Activated T-helper 17 cell treated with anti-CD3 and anti-CD28 coated beads, Interleukin-2, amount 50 U/mL, for 72 hours (primary cell): ENCODE measurements around the gene COMTD1. TPM values are rescaled to one million over a fixed set of nuclear protein-coding genes. Genes with fewer than 3 reads are reported as not detected.
"Not testable (repeated sequence)": the region's sequence is repeated elsewhere in the genome, so short reads cannot be mapped to it uniquely, and the experiment has no call there.

Source experiments
- ATAC-seq: fragments of 150-1000 bp; cut with Tn5 transposase; replicated peaks from 2 replicates; pipeline ENCODE4 v1.10.0; 2021; ENCODE audit warnings: mild to moderate bottlenecking, moderate library complexity
- H3K27ac Mint-ChIP-seq: one replicate; pipeline ENCODE4 v1.8.0; 2022; ENCODE audit warnings: mixed read lengths
- H3K27me3 Mint-ChIP-seq: one replicate; pipeline ENCODE4 v1.8.0; 2022; ENCODE audit warnings: mixed read lengths
- H3K36me3 Mint-ChIP-seq: one replicate; pipeline ENCODE4 v1.8.0; 2022; ENCODE audit warnings: low read depth, mild to moderate bottlenecking, mixed read lengths
- H3K4me1 Mint-ChIP-seq: one replicate; pipeline ENCODE4 v1.8.0; 2022; ENCODE audit warnings: mixed read lengths
- H3K4me3 Mint-ChIP-seq: one replicate; pipeline ENCODE4 v1.8.0; 2022; ENCODE audit warnings: mild to moderate bottlenecking, mixed read lengths
- H3K9me3 Mint-ChIP-seq: one replicate; pipeline ENCODE4 v1.8.0; 2022; ENCODE audit warnings: mixed read lengths
- total RNA-seq, 2 donors: library from RNA; stranded (reverse); gene quantifications; one replicate each; pipeline ENCODE4 v1.2.3, GENCODE V29; 2022

The COMTD1 gene
- total RNA-seq, 2 donors from 2014 or later: 29.4 to 50.9 TPM

- Mint-ChIP-seq H3K36me3 (no peaks in the 10 kb centered on the region), H3K9me3 (no peaks in the 10 kb centered on the region), H3K4me3 (no peak overlapping the region), H3K27ac (peak overlapping the region; percentile 6), H3K27me3 (no peaks in the 10 kb centered on the region), H3K4me1 (peaks cover 8% of the 10 kb centered on the region)
- ATAC-seq: no peak
Observed at GRCh38 chr10:75201793-75202307, 33.9 kb downstream of the COMTD1 start.

GRCh38 chr10:75199949-75200348 lies 35.8 kb downstream of the COMTD1 start:
- not testable (repeated sequence) for H3K4me3 Mint-ChIP-seq, H3K36me3 Mint-ChIP-seq, H3K9me3 Mint-ChIP-seq, ATAC-seq, H3K27me3 Mint-ChIP-seq, H3K27ac Mint-ChIP-seq
- H3K4me1 Mint-ChIP-seq: peaks cover 11% of the 10 kb centered on the region

GRCh38 chr10:75197906-75198305 lies 37.9 kb downstream of the COMTD1 start:
- Mint-ChIP-seq H3K36me3 (no peaks in the 10 kb centered on the region), H3K27me3 (no peaks in the 10 kb centered on the region), H3K27ac (no peak overlapping the region), H3K4me1 (peaks cover 11% of the 10 kb centered on the region), H3K4me3 (no peak overlapping the region), H3K9me3 (no peaks in the 10 kb centered on the region)
- ATAC-seq: no peak

GRCh38 chr10:75197066-75197465 lies 38.7 kb downstream of the COMTD1 start:
- Mint-ChIP-seq H3K4me3 (no peak overlapping the region), H3K27me3 (no peaks in the 10 kb centered on the region), H3K9me3 (no peaks in the 10 kb centered on the region), H3K36me3 (no peaks in the 10 kb centered on the region), H3K4me1 (peaks cover 10% of the 10 kb centered on the region), H3K27ac (no peak overlapping the region)
- ATAC-seq: no peak

GRCh38 chr10:75195035-75195763 lies 40.6 kb downstream of the COMTD1 start:
- ATAC-seq: no peak
- no peaks in the 10 kb centered on the region for H3K36me3 Mint-ChIP-seq
- H3K27me3 Mint-ChIP-seq: no peaks in the 10 kb centered on the region
- no peaks in the 10 kb centered on the region for H3K9me3 Mint-ChIP-seq
- peaks cover 5% of the 10 kb centered on the region for H3K4me1 Mint-ChIP-seq
- no peak overlapping the region for H3K27ac Mint-ChIP-seq
- H3K4me3 Mint-ChIP-seq: no peak overlapping the region

GRCh38 chr10:75194625-75195024 lies 41.1 kb downstream of the COMTD1 start:
- H3K9me3 Mint-ChIP-seq, H3K27me3 Mint-ChIP-seq, ATAC-seq, H3K4me1 Mint-ChIP-seq, H3K27ac Mint-ChIP-seq, H3K4me3 Mint-ChIP-seq, H3K36me3 Mint-ChIP-seq: not testable (repeated sequence)

GRCh38 chr10:75191821-75192568 lies 43.8 kb downstream of the COMTD1 start:
- H3K4me3 Mint-ChIP-seq: no peak overlapping the region
- no peaks in the 10 kb centered on the region for H3K36me3 Mint-ChIP-seq
- peaks cover 4% of the 10 kb centered on the region for H3K4me1 Mint-ChIP-seq
- no peaks in the 10 kb centered on the region for H3K9me3 Mint-ChIP-seq
- H3K27me3 Mint-ChIP-seq: no peaks in the 10 kb centered on the region
- no peak for ATAC-seq
- no peak overlapping the region for H3K27ac Mint-ChIP-seq

GRCh38 chr10:75189266-75190096 lies 46.3 kb downstream of the COMTD1 start:
- Mint-ChIP-seq H3K4me1 (no peaks in the 10 kb centered on the region), H3K4me3 (no peak overlapping the region), H3K36me3 (no peaks in the 10 kb centered on the region), H3K27ac (no peak overlapping the region), H3K9me3 (no peaks in the 10 kb centered on the region), H3K27me3 (no peaks in the 10 kb centered on the region)
- no peak for ATAC-seq

- H3K27ac Mint-ChIP-seq: not testable (repeated sequence)
Observed at GRCh38 chr10:75188522-75188921, 47.2 kb downstream of the COMTD1 start.

GRCh38 chr10:75187961-75188426 lies 47.8 kb downstream of the COMTD1 start:
- no peak overlapping the region for H3K4me3 Mint-ChIP-seq
- H3K36me3 Mint-ChIP-seq: no peaks in the 10 kb centered on the region
- H3K27ac Mint-ChIP-seq: no peak overlapping the region
- H3K9me3 Mint-ChIP-seq: no peaks in the 10 kb centered on the region
- peaks cover 5% of the 10 kb centered on the region for H3K4me1 Mint-ChIP-seq
- ATAC-seq: peak; percentile 83
- no peaks in the 10 kb centered on the region for H3K27me3 Mint-ChIP-seq

More at GRCh38 chr10:75188522-75188921, 47.2 kb downstream of the COMTD1 start:
- not testable (repeated sequence) for H3K4me3 Mint-ChIP-seq, H3K4me1 Mint-ChIP-seq, H3K36me3 Mint-ChIP-seq, H3K9me3 Mint-ChIP-seq, H3K27me3 Mint-ChIP-seq, ATAC-seq

- Mint-ChIP-seq H3K4me3 (no peak overlapping the region), H3K27me3 (no peaks in the 10 kb centered on the region), H3K27ac (peak overlapping the region; percentile 67), H3K9me3 (no peaks in the 10 kb centered on the region), H3K4me1 (peaks cover 8% of the 10 kb centered on the region), H3K36me3 (peaks cover 10% of the 10 kb centered on the region)
- no peak for ATAC-seq
Observed at GRCh38 chr10:75186310-75186709, 49.4 kb downstream of the COMTD1 start.

Other genes with a start within 250 kb of the COMTD1 start
- 10 to 100 TPM; 19.8 to 42.0 TPM for gene SAMD8, start 124.3 kb downstream of the COMTD1 start, total RNA-seq
- 100 to 1,000 TPM; 211 to 254 TPM for gene VDAC2, start 25.2 kb downstream of the COMTD1 start, total RNA-seq
- under 1 TPM; 0.13 to 0.30 TPM for gene ZNF503, start 165.8 kb upstream of the COMTD1 start, total RNA-seq
- gene LRMDA, start 195.7 kb upstream of the COMTD1 start, total RNA-seq: not detected